Measurements from ENCODE around the gene FCN3. TPM values are rescaled to one million over a fixed set of nuclear protein-coding genes. Genes with fewer than 3 reads are reported as not detected.

Gene FCN3
- total RNA-seq, 2 experiments from 2014 or later, result not detected

DNA sequence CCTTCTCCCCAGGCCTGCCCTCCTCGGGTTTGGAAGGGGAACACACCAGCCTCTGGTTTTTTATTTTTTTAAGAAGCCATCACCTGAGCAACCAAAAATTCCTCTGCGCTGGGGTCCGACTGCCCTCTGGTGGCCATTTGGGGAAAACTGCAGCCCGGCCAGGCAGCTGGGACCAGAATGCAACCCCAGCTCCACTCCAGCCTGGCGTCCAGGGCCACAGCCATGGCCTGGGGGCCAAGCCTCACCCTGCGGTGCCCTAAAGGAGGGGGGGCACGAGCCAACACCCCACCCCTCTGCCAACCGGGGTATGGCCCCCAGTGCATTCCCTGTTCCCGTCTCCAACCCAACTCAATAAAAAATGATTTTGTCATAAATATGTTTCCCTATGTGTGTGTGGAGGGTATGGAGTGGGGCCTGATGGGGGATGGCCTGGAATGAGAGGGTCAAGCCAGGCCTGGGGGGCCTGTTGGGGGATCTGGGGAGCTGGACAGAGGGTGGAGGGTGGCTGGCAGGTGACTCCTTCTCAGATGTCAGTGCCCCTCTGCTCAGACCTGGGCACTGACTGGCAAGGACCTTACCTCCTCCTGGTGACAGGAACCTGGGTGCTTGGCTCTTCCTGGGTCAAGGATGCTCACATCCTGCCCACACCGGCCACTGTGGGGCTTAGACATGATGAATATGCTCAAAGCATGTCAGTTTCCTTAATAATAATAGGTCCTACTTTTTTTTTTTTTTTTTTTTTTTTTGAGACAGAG, 21.0 kb upstream of the FCN3 start:
- no peak overlapping the region for H3K27ac ChIP-seq (ENCODE audit: low read depth, low read length, poor library complexity, severe bottlenecking)
- H3K9me3 ChIP-seq (ENCODE audit: low read length), result no peaks in the 10 kb centered on the region
- DNase-seq (ENCODE audit: low spot score), result peak; percentile 89
- no peak overlapping the region for H3K4me3 ChIP-seq (ENCODE audit: low read depth, low read length, poor library complexity, severe bottlenecking)
- H3K79me2 ChIP-seq (ENCODE audit: insufficient read depth, low read depth, low read length), result no peaks in the 10 kb centered on the region
- 0 out of 2 replicates have a peak overlapping the region, but pooled peaks have one; percentile 8 for H2AFZ ChIP-seq (ENCODE audit: low read length)
- H3K4me1 ChIP-seq (ENCODE audit: insufficient read depth, low read length, poor library complexity, severe bottlenecking), result peaks cover 13% of the 10 kb centered on the region
- ChIA-PET CTCF (ENCODE audit: unreplicated experiment) (no interaction called here), POLR2A (interaction anchor here (0.6 to 0.7 kb wide), 2 partner anchors 32 to 235 kb away, joined by 3 to 4 read pairs; no protein-coding TSS in a partner anchor)
- no TSS peak for BruUV-seq (replicated peaks)
- H3K4me2 ChIP-seq (ENCODE audit: low read length), result no peak overlapping the region
- no peak for TF ChIP-seq EZH2phosphoT487 (IDR thresholded peaks at IDR 0.05; ENCODE audit: borderline replicate concordance, low read depth, low read length)
- TF ChIP-seq, protein P1, sequence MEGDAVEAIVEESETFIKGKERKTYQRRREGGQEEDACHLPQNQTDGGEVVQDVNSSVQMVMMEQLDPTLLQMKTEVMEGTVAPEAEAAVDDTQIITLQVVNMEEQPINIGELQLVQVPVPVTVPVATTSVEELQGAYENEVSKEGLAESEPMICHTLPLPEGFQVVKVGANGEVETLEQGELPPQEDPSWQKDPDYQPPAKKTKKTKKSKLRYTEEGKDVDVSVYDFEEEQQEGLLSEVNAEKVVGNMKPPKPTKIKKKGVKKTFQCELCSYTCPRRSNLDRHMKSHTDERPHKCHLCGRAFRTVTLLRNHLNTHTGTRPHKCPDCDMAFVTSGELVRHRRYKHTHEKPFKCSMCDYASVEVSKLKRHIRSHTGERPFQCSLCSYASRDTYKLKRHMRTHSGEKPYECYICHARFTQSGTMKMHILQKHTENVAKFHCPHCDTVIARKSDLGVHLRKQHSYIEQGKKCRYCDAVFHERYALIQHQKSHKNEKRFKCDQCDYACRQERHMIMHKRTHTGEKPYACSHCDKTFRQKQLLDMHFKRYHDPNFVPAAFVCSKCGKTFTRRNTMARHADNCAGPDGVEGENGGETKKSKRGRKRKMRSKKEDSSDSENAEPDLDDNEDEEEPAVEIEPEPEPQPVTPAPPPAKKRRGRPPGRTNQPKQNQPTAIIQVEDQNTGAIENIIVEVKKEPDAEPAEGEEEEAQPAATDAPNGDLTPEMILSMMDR (conservative IDR thresholded peaks at IDR 0.05; ENCODE audit: low read length), result peak; percentile 99
- no peaks in the 10 kb centered on the region for H4K20me1 ChIP-seq (ENCODE audit: insufficient read depth, low read length)
- no peaks in the 10 kb centered on the region for H3K9me2 ChIP-seq (ENCODE audit: insufficient read depth, low read length)
- intact Hi-C loops (cut with micrococcal nuclease; ENCODE audit: unreplicated experiment), result loop anchor here (1.0 kb wide), 3 partner anchors 38 to 211 kb away; no protein-coding TSS in a partner anchor
- no peaks in the 10 kb centered on the region for H3K36me3 ChIP-seq (ENCODE audit: insufficient read depth, low read length)

DNA sequence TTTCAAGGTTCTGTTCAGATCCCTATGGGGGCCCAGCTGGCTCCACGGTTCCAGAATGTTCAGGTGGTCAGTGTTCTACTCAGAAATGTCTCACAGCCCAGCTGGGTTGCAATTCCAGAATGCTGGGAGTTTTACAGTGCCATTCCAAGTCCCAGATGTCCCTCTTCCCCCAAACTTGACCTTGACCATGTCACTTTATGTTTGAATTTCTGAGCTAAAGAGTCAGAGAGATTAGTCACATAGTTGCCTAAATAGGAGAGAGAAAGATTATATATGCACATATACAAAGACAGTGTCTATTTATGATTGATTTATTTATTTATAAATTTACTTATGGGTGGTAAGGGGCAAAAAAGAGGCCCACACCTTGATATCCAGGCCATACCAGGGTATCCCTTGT, 20.3 kb upstream of the FCN3 start:
- Histone ChIP-seq H3K4me2 (ENCODE audit: low read length) (no peak overlapping the region), H3K4me1 (ENCODE audit: insufficient read depth, low read length, poor library complexity, severe bottlenecking) (peaks cover 13% of the 10 kb centered on the region), H3K9me3 (ENCODE audit: low read length) (no peaks in the 10 kb centered on the region), H3K9me2 (ENCODE audit: insufficient read depth, low read length) (no peaks in the 10 kb centered on the region), H3K27ac (ENCODE audit: low read depth, low read length, poor library complexity, severe bottlenecking) (no peak overlapping the region), H3K4me3 (ENCODE audit: low read depth, low read length, poor library complexity, severe bottlenecking) (no peak overlapping the region), H3K36me3 (ENCODE audit: insufficient read depth, low read length) (no peaks in the 10 kb centered on the region), H4K20me1 (ENCODE audit: insufficient read depth, low read length) (no peaks in the 10 kb centered on the region), H2AFZ (ENCODE audit: low read length) (no peak overlapping the region), H3K79me2 (ENCODE audit: insufficient read depth, low read depth, low read length) (no peaks in the 10 kb centered on the region)
- TF ChIP-seq, protein P1 (conservative IDR thresholded peaks at IDR 0.05; ENCODE audit: low read length), result no peak
- no peak for TF ChIP-seq EZH2phosphoT487 (IDR thresholded peaks at IDR 0.05; ENCODE audit: borderline replicate concordance, low read depth, low read length)
- BruUV-seq (replicated peaks), result no TSS peak
- intact Hi-C loops (cut with micrococcal nuclease; ENCODE audit: unreplicated experiment), result loop anchor here (1.0 to 5.0 kb wide), 5 partner anchors 38 to 293 kb away; partner anchors contain the start of gene SYTL1
- no peak for DNase-seq (ENCODE audit: low spot score)
- ChIA-PET CTCF (ENCODE audit: unreplicated experiment) (no interaction called here), POLR2A (no interaction called here)

DNA sequence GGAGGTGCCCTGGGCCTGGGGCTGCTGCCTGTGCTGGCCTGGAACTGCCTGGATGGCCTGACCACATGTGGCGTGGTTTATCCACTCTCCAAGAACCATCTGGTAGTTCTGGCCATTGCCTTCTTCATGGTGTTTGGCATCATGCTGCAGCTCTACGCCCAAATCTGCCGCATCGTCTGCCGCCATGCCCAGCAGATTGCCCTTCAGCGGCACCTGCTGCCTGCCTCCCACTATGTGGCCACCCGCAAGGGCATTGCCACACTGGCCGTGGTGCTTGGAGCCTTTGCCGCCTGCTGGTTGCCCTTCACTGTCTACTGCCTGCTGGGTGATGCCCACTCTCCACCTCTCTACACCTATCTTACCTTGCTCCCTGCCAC, 19.6 kb upstream of the FCN3 start:
- no peak overlapping the region for H3K27ac ChIP-seq (ENCODE audit: low read depth, low read length, poor library complexity, severe bottlenecking)
- no peaks in the 10 kb centered on the region for H4K20me1 ChIP-seq (ENCODE audit: insufficient read depth, low read length)
- H3K9me3 ChIP-seq (ENCODE audit: low read length), result no peaks in the 10 kb centered on the region
- no peak overlapping the region for H3K4me3 ChIP-seq (ENCODE audit: low read depth, low read length, poor library complexity, severe bottlenecking)
- DNase-seq (ENCODE audit: low spot score), result no peak
- H3K4me1 ChIP-seq (ENCODE audit: insufficient read depth, low read length, poor library complexity, severe bottlenecking), result peaks cover 13% of the 10 kb centered on the region
- no peaks in the 10 kb centered on the region for H3K79me2 ChIP-seq (ENCODE audit: insufficient read depth, low read depth, low read length)
- TF ChIP-seq, protein P1 (conservative IDR thresholded peaks at IDR 0.05; ENCODE audit: low read length), result no peak
- no peak for TF ChIP-seq EZH2phosphoT487 (IDR thresholded peaks at IDR 0.05; ENCODE audit: borderline replicate concordance, low read depth, low read length)
- H2AFZ ChIP-seq (ENCODE audit: low read length), result no peak overlapping the region
- intact Hi-C loops (cut with micrococcal nuclease; ENCODE audit: unreplicated experiment), result loop anchor here (5.0 kb wide), 2 partner anchors 52 to 292 kb away; partner anchors contain the start of gene SYTL1
- H3K36me3 ChIP-seq (ENCODE audit: insufficient read depth, low read length), result no peaks in the 10 kb centered on the region
- H3K4me2 ChIP-seq (ENCODE audit: low read length), result no peak overlapping the region
- no peaks in the 10 kb centered on the region for H3K9me2 ChIP-seq (ENCODE audit: insufficient read depth, low read length)
- no TSS peak for BruUV-seq (replicated peaks)
- ChIA-PET CTCF (ENCODE audit: unreplicated experiment) (no interaction called here), POLR2A (no interaction called here)
